Activated CD4-positive, alpha-beta T cell treated with anti-CD3 and anti-CD28 coated beads, Interleukin-2, amount 50 U/mL, for 16 hours (primary cell): ENCODE results near the gene CLIC6.

ENCODE experiments used
- DNase-seq: peaks from one replicate; pipeline ENCODE4 v3.0.0-alpha.2; 2020

CLIC6 gene

GRCh38 chr21:34668803-34669148 is at the start of gene CLIC6:
TSS of gene CLIC6 (plus strand) at chr21:34668994. CDS start at chr21:34669389, 395 bp downstream.
- DNase-seq, result no peak

- DNase-seq, result no peak
These were observed 48.7 kb upstream of the CLIC6 start for GRCh38 chr21:34619841-34620665.

GRCh38 chr21:34621434-34622350 is 47.1 kb upstream of the CLIC6 start:
- no peak for DNase-seq

GRCh38 chr21:34623516-34623915 is 45.3 kb upstream of the CLIC6 start:
- no peak for DNase-seq

- no peak for DNase-seq
These were observed 43.7 kb upstream of the CLIC6 start for GRCh38 chr21:34625030-34625593.

DNA sequence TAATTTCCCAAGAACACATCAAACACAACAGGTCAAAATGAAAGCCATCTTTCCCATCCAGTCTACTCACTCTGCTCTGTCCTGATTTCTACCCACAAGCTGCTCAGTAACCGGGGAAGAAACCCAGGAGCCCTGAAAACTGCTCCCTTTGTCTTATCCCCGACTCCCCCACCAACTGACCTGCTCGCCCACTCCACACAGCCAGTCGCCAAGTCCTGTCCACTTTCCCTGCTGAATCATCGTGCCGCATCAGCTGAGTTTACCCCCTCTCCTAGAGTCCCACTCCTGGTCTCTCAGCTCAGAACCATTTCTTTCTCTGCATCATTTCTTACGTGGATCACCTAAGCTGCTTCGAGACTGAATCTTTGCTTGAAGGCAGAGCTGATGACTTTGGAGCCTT is 42.7 kb upstream of the CLIC6 start:
- no peak for DNase-seq

- DNase-seq, result peak; percentile 67
These were observed 38.2 kb upstream of the CLIC6 start for GRCh38 chr21:34630536-34631143.

DNA sequence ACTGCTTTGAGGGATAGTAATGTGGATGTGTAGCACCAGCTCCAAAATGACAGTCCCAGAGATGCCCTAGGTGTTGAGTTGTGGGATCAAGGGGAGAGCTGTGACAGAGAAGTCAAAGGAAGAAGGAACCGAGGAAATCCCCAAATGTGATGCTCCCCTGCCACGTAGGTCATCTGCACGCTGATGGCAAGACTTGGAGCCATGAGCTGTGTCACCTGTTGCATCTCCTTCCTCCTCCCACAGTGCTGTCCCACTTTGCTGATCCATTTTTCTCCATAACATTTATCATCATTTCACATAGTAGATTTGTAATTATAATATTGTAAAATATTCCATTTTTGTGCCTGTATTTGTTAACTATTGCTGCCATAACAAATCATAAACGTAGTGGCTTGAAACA is 36.3 kb upstream of the CLIC6 start:
- no peak for DNase-seq

GRCh38 chr21:34635307-34635706 is 33.5 kb upstream of the CLIC6 start:
- DNase-seq, result no peak

DNA sequence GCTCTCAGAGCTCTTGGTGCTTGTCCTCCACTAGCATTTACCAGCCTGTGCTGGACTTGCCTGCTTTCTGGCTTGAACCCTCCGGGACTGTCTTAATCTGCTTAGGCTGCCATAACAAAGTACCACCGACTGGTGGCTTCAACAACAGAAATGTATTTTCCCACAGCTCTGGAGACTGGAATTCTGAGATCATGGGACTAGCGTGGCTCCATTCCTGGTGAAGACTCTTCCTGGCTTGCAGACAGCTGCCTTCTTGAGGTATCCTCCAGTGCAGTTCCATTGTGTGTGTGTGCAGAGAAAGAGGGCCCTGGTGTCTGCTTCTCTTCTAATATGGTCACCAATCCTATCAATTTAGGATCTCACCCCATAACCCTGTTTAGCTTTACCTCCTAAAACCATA is 31.8 kb upstream of the CLIC6 start:
- DNase-seq, result no peak

GRCh38 chr21:34639250-34639649 is 29.5 kb upstream of the CLIC6 start:
- no peak for DNase-seq

- DNase-seq, result peak; percentile 78
These were observed 28.7 kb upstream of the CLIC6 start for GRCh38 chr21:34639882-34640788.

DNA sequence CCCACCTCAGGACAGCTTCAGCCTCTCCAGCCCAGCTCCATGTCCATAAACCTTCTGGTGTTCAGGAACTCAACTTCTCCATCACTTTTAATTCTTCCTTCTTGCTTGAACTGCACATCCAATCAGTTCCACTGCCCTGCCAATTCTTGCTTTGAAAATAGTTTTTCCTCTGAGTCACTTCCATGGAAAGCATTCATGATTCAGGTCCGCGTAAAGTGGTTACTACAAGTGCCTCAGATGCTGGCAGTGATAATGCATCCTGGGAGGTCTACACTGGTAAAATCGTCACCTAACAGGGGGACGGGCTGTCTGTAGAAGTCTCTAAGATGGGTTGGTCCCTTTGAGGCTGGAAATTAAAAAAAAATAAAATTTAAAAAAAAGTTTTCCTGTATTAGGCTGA is 27.9 kb upstream of the CLIC6 start:
- DNase-seq, result peak; percentile 54

DNA sequence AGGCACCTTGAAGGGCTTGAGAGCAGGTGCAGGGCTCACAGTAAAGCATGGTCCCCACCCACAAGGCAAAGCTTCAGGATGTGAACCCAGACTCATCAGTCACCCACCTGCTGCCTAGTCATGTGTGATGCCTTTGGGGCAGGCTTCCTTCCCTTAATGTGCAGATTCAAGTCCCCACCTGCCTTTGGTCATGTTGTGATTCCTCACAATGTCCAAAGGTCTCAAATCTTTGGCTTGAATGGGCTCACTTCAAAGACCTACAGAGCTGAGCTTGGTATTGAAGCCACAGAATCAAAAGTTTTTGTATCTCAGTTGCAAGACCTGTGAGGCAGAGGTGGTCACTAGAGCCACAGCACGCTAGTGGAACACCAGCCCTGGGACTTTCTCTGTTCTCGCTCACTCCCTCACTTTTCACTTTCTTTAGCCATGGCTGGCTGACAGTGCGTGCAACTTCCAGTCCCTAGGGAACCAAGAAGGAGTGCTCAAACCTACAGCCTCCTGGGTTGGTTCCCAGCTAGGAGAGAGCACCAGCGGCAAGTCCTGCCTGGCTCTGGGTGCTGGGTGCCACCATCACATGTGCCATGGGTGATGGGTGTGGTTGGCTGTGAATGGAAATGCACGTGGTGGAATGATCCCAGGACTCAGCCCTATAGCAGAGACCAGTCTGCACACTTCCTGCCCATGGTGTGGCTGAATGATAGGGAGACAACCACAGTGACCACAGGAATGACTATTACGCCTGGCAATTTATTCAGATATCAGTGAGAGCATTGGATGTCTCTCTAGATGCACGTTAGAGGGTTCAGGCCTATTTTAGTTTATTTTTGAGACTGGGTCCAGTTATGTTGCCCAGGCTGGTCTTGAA is 26.4 kb upstream of the CLIC6 start:
- DNase-seq, result peak; percentile 16

DNA sequence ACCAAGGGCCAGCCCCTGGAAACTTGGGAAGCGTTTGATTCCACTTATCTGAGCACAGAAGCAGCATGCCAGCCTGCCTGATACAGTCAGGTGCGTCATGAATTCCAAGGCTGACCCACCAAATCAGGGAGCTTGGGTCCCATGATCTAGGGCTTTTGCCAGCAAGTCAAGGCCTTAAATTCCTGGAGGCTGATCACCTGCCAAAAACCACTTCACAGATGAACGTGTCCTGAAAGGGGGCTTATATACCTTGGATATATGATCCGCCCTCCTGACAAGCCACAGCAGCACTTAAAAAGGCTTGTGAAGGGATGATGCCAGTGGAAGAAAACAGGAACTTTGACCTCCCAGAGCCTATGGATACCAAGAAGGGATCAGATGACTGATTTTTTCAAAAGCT is 24.0 kb upstream of the CLIC6 start:
- no peak for DNase-seq

- no peak for DNase-seq
These were observed 21.2 kb upstream of the CLIC6 start for GRCh38 chr21:34647555-34647954.

- DNase-seq, result no peak
These were observed 20.0 kb upstream of the CLIC6 start for GRCh38 chr21:34648739-34649297.

DNA sequence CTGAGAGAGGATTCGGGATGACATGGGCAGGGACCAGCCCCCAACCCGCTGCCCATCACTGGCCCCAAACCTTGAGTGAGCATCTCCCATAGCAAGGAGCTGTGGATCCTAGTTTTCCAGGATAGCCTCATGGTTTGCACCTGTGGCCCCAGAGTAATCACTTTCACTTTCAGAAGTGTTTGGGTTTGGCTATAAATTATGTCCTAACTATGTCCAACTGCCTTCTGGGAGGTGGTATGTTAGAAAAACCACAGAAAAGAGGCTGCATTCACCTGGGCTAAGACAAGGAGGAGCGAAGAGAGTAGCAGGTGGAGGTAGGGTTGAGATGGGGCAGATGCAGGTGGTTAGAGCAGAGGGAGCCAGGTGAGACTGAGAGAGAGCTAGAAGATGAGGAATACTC is 19.4 kb upstream of the CLIC6 start:
- no peak for DNase-seq

GRCh38 chr21:34650861-34651431 is 17.8 kb upstream of the CLIC6 start:
- DNase-seq, result no peak

DNA sequence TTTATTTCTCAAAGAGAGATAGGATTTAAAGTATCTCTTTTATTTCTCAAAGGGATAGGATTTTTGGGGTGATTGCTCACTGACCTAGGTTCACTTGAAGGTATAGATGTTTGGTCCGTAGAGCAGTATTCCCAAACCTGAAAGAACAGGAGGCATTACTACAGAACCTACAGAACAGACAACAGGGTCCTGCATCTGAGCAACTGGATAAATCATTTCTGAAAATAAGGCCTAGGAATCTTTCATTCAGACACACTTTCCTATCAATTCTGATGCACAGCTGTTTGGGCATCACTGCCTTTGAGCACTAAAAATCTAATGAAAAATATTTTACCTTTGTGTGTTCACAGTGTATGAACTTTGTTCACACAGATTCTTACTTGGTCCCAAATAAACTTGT is 17.2 kb upstream of the CLIC6 start:
- DNase-seq, result no peak
